HL-60 (cell line): ENCODE results near the gene ZNRF3.

Experiments used
- POLR2AphosphoS5 ChIP-seq: IDR thresholded peaks from 2 replicates; pipeline ENCODE4 v1.6.1; 2012; ENCODE audit warnings: low read depth
- TF ChIP-seq, protein P1 (sequence below): IDR thresholded peaks from one replicate; pipeline ENCODE4 v1.5.1; 2011; ENCODE audit warnings: low read length, control low read depth, inconsistent platforms; ENCODE audit not compliant: insufficient read depth
- TF ChIP-seq, protein P2 (sequence below): IDR thresholded peaks from 2 replicates; pipeline ENCODE4 v1.6.1; 2012; ENCODE audit warnings: low read depth; ENCODE audit not compliant: insufficient replicate concordance

DNA sequence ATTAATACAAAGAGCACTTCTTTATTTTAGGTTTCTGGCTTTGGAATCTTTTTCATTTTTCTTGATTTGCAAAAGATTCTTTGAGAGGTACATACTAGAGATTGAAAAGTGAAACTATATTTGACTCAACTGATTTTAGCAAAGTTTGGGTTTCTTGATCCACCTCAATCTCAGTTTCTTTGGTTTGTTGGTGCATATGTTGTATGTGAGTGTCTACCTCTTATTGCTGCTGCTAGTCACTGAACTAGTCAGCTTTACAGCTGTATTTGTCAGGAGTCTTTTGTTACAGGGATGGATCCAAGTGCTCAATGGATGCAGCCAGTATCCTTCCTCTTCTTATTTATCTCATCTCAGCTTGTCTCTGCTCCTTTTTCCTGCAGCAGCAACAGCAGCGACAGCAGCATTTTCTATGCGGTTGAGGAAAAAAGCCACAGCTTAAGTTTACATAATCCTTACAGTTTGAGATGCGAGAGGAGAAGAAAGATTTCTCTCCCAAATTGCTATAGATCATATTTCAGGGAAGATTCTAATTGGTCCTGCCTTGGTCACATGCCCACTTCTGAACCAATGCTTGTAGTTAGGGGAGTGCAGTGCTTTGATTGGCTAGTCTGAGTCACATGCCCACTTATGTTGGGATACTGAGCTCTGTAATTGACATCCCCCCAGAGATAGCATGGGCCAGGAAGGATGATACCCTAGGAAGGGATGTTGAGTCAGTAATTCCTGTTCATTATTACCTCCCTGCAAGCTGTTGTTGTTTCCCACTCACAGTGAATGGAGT lies 10.0 kb upstream of the ZNRF3 start:
- TF ChIP-seq, protein P1, sequence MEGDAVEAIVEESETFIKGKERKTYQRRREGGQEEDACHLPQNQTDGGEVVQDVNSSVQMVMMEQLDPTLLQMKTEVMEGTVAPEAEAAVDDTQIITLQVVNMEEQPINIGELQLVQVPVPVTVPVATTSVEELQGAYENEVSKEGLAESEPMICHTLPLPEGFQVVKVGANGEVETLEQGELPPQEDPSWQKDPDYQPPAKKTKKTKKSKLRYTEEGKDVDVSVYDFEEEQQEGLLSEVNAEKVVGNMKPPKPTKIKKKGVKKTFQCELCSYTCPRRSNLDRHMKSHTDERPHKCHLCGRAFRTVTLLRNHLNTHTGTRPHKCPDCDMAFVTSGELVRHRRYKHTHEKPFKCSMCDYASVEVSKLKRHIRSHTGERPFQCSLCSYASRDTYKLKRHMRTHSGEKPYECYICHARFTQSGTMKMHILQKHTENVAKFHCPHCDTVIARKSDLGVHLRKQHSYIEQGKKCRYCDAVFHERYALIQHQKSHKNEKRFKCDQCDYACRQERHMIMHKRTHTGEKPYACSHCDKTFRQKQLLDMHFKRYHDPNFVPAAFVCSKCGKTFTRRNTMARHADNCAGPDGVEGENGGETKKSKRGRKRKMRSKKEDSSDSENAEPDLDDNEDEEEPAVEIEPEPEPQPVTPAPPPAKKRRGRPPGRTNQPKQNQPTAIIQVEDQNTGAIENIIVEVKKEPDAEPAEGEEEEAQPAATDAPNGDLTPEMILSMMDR, result no peak
- no peak for TF ChIP-seq POLR2AphosphoS5
- TF ChIP-seq, protein P2, sequence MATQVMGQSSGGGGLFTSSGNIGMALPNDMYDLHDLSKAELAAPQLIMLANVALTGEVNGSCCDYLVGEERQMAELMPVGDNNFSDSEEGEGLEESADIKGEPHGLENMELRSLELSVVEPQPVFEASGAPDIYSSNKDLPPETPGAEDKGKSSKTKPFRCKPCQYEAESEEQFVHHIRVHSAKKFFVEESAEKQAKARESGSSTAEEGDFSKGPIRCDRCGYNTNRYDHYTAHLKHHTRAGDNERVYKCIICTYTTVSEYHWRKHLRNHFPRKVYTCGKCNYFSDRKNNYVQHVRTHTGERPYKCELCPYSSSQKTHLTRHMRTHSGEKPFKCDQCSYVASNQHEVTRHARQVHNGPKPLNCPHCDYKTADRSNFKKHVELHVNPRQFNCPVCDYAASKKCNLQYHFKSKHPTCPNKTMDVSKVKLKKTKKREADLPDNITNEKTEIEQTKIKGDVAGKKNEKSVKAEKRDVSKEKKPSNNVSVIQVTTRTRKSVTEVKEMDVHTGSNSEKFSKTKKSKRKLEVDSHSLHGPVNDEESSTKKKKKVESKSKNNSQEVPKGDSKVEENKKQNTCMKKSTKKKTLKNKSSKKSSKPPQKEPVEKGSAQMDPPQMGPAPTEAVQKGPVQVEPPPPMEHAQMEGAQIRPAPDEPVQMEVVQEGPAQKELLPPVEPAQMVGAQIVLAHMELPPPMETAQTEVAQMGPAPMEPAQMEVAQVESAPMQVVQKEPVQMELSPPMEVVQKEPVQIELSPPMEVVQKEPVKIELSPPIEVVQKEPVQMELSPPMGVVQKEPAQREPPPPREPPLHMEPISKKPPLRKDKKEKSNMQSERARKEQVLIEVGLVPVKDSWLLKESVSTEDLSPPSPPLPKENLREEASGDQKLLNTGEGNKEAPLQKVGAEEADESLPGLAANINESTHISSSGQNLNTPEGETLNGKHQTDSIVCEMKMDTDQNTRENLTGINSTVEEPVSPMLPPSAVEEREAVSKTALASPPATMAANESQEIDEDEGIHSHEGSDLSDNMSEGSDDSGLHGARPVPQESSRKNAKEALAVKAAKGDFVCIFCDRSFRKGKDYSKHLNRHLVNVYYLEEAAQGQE, result no peak
